GM23338 (cell line): ENCODE measurements around the gene ARL11. TPM values are rescaled to one million over a fixed set of nuclear protein-coding genes. Genes with fewer than 3 reads are reported as not detected.
"Not testable (repeated sequence)": the region's sequence is repeated elsewhere in the genome, so short reads cannot be mapped to it uniquely, and the experiment has no call there.

Source experiments
- ATAC-seq: fragments of 200-7000 bp; cut with Tn5 transposase; 3 replicates; pipeline ENCODE4 v1.9.1; 2020
- DNase-seq: peaks from one replicate; pipeline ENCODE4 v3.0.0-alpha.2; 2015; ENCODE audit warnings: low spot score
- H2AFZ ChIP-seq: fragments of 200-600 bp; sonication (generic); 2 replicates; pipeline ENCODE4 v1.8.0; 2016; ENCODE audit warnings: antibody characterized with exemption, mild to moderate bottlenecking, moderate library complexity
- H3F3A ChIP-seq: fragments of 200-600 bp; sonication (generic); replicated peaks from 2 replicates; pipeline ENCODE4 v1.8.0; 2017; ENCODE audit warnings: antibody characterized with exemption, mixed run types, low read depth
- H3K27ac ChIP-seq: fragments of 200-600 bp; sonication (generic); 2 replicates; pipeline ENCODE4 v1.6.1; 2016; ENCODE audit warnings: low read depth
- H3K27me3 ChIP-seq: fragments of 200-600 bp; sonication (generic); 2 replicates; pipeline ENCODE4 v1.8.0; 2016; ENCODE audit warnings: mild to moderate bottlenecking, mixed run types, moderate library complexity; ENCODE audit not compliant: insufficient read depth
- H3K36me3 ChIP-seq: fragments of 200-600 bp; sonication (generic); 2 replicates; pipeline ENCODE4 v1.8.0; 2016; ENCODE audit warnings: mild to moderate bottlenecking; ENCODE audit not compliant: insufficient read depth
- H3K4me1 ChIP-seq: fragments of 200-600 bp; sonication (generic); 2 replicates; pipeline ENCODE4 v1.8.0; 2016; ENCODE audit warnings: mild to moderate bottlenecking, moderate library complexity; ENCODE audit not compliant: insufficient read depth
- H3K4me2 ChIP-seq: fragments of 200-600 bp; sonication (generic); 2 replicates; pipeline ENCODE4 v1.7.1; 2017; ENCODE audit warnings: mixed run types
- H3K4me3 ChIP-seq: fragments of 200-600 bp; sonication (generic); 2 replicates; pipeline ENCODE4 v1.6.1; 2016; ENCODE audit warnings: mixed run types
- H3K79me2 ChIP-seq: fragments of 200-600 bp; sonication (generic); replicated peaks from 2 replicates; pipeline ENCODE4 v1.8.0; 2017; ENCODE audit warnings: mild to moderate bottlenecking; ENCODE audit not compliant: insufficient read depth
- H3K9me2 ChIP-seq: fragments of 200-600 bp; sonication (generic); 2 replicates; pipeline ENCODE4 v1.8.0; 2017; ENCODE audit not compliant: insufficient read depth
- H4K20me1 ChIP-seq: fragments of 200-600 bp; sonication (generic); replicated peaks from 2 replicates; pipeline ENCODE4 v1.8.0; 2017; ENCODE audit warnings: mild to moderate bottlenecking; ENCODE audit not compliant: insufficient read depth
- H3K27ac Mint-ChIP-seq: 2 replicates; pipeline ENCODE4 v1.8.0; 2020; ENCODE audit warnings: inconsistent platforms, mild to moderate bottlenecking, moderate library complexity, mixed read lengths
- H3K27me3 Mint-ChIP-seq: 3 replicates; pipeline ENCODE4 v1.8.0; 2022; ENCODE audit warnings: low read depth, mild to moderate bottlenecking, moderate library complexity, mixed read lengths, inconsistent platforms; ENCODE audit not compliant: insufficient read depth, poor library complexity
- H3K36me3 Mint-ChIP-seq: 3 replicates; pipeline ENCODE4 v1.8.0; 2021; ENCODE audit warnings: low read depth, mild to moderate bottlenecking, inconsistent platforms, moderate library complexity, mixed read lengths
- H3K4me1 Mint-ChIP-seq: 3 replicates; pipeline ENCODE4 v1.8.0; 2020; ENCODE audit warnings: mild to moderate bottlenecking, inconsistent platforms, mixed read lengths
- H3K4me3 Mint-ChIP-seq: 3 replicates; pipeline ENCODE4 v1.8.0; 2021; ENCODE audit warnings: moderate library complexity, mild to moderate bottlenecking, inconsistent platforms, mixed read lengths
- H3K9me3 Mint-ChIP-seq: 3 replicates; pipeline ENCODE4 v1.8.0; 2020; ENCODE audit warnings: moderate library complexity, mild to moderate bottlenecking, inconsistent platforms, mixed read lengths
- CREB1 ChIP-seq: fragments of 250-450 bp; sonication (Bioruptor Pico); IDR thresholded peaks from 2 replicates; pipeline ENCODE4 v1.5.0; 2020; ENCODE audit warnings: low read depth, mild to moderate bottlenecking, moderate library complexity
- EZH2 ChIP-seq: fragments of 200-600 bp; sonication (generic); IDR thresholded peaks from one replicate; pipeline ENCODE4 v1.8.0; 2017; ENCODE audit warnings: antibody characterized with exemption, mild to moderate bottlenecking, low read depth; ENCODE audit not compliant: unreplicated experiment
- JUNB ChIP-seq: IDR thresholded peaks from one replicate; pipeline ENCODE4 v1.6.1; 2016; ENCODE audit warnings: antibody characterized with exemption; ENCODE audit not compliant: unreplicated experiment
- NANOG ChIP-seq: IDR thresholded peaks from 2 replicates; pipeline ENCODE4 v1.6.1; 2016; ENCODE audit warnings: antibody characterized with exemption, borderline replicate concordance
- POLR2AphosphoS5 ChIP-seq: IDR thresholded peaks from 2 replicates; pipeline ENCODE4 v1.6.1; 2016; ENCODE audit warnings: antibody characterized with exemption, low read depth
- ZNF114 ChIP-seq: fragments of 250-450 bp; sonication (Bioruptor Pico); IDR thresholded peaks from 2 replicates; pipeline ENCODE4 v1.5.0; 2020; ENCODE audit warnings: mild to moderate bottlenecking, moderate library complexity
- ZNF331 ChIP-seq: fragments of 250-450 bp; sonication (Bioruptor Pico); IDR thresholded peaks from 2 replicates; pipeline ENCODE4 v1.5.0; 2020; ENCODE audit warnings: low read depth, mild to moderate bottlenecking, moderate library complexity
- polyA plus RNA-seq: library from polyadenylated mRNA; unstranded; fragments of >200 nt; fragmentation: Nextera tagmentation; extraction: Ambion mirVana; gene quantifications from 2 replicates; pipeline ENCODE4 v1.2.1, GENCODE V29; 2016
- total RNA-seq: library from RNA; depleted of rRNA; stranded (reverse); fragments of >200 nt; shearing (Covaris generic); gene quantifications from 2 replicates; pipeline ENCODE4 v1.2.3, GENCODE V29; 2014
- TF ChIP-seq, protein P1 (sequence below): fragments of 250-450 bp; sonication (Bioruptor Pico); IDR thresholded peaks from 2 replicates; pipeline ENCODE4 v1.5.0; 2020; ENCODE audit warnings: mild to moderate bottlenecking, moderate library complexity

Gene ARL11
- total and polyA plus RNA-seq, 2 experiments from 2014 or later: 0.32 to 0.52 TPM

DNA sequence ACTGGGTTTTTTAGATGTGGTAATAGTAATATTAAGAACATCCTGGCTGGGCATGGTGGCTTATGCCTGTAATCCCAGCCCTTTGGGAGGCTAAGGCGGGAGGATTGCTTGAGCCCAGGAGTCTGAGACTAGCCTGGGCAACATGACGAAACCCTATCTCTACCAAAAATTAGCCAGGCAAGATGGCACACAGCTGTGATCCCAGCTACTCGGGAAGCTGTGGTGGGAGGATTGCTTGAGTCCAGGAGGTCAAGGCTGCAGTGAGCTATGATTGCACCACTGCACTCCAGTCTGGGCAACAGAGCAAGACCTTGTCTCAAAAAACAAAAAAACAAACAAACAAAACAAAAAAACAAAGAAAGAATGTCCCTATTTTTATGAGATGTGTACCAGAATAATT, 37.6 kb upstream of the ARL11 start:
- not testable (repeated sequence) for ATAC-seq, DNase-seq, H2AFZ ChIP-seq, H4K20me1 ChIP-seq, H3F3A ChIP-seq, H3K27ac Mint-ChIP-seq, H3K27me3 ChIP-seq, H3K4me1 ChIP-seq, H3K9me2 ChIP-seq, H3K4me3 ChIP-seq, H3K4me3 Mint-ChIP-seq, H3K79me2 ChIP-seq, H3K36me3 ChIP-seq, H3K27me3 Mint-ChIP-seq, H3K4me2 ChIP-seq, H3K36me3 Mint-ChIP-seq, H3K27ac ChIP-seq
- H3K4me1 Mint-ChIP-seq: peaks cover 11% of the 10 kb centered on the region; the same call in 2 of the 3 replicates
- H3K9me3 Mint-ChIP-seq: peaks cover 25% of the 10 kb centered on the region

DNA sequence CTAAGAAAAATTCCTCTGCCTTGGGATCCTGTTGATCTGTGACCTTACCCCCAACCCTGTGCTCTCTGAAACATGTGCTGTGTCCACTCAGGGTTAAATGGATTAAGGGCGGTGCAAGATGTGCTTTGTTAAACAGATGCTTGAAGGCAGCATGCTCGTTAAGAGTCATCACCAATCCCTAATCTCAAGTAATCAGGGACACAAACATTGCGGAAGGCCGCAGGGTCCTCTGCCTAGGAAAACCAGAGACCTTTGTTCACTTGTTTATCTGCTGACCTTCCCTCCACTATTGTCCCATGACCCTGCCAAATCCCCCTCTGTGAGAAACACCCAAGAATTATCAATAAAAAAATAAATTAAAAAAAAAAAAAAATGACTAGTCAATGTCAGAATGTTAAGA, 34.4 kb upstream of the ARL11 start:
- H2AFZ ChIP-seq, H3K4me3 Mint-ChIP-seq, H4K20me1 ChIP-seq, H3K27me3 Mint-ChIP-seq, H3K4me1 ChIP-seq, H3K36me3 ChIP-seq, H3K79me2 ChIP-seq, H3K9me2 ChIP-seq, H3K36me3 Mint-ChIP-seq, ATAC-seq, H3K4me3 ChIP-seq, H3K27ac Mint-ChIP-seq, H3K4me1 Mint-ChIP-seq, H3F3A ChIP-seq, H3K27ac ChIP-seq, H3K4me2 ChIP-seq, DNase-seq, H3K27me3 ChIP-seq: not testable (repeated sequence)
- peaks cover 25% of the 10 kb centered on the region for H3K9me3 Mint-ChIP-seq

DNA sequence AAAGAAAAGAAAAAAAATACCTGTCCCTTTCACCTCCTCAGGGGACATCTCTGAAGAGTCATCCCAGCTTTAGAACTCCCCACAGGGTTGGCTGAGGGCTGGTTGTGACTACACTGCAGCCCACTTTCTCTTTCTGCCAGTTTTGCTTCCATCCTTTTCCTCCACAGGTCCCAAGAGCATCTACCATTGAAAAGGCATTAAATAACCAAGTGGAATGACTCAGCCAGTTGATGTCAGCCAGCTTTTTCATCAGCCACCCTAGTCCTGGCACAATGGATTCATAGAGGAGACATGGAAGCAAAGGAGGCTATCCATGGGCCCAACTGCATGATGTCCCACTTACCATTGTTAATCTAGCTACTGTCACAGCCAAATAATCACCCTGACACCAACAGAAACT, 33.7 kb upstream of the ARL11 start:
- DNase-seq (no peak), ATAC-seq (no peak)
- H3K4me1 Mint-ChIP-seq: no peaks in the 10 kb centered on the region
- no peaks in the 10 kb centered on the region for H3K9me2 ChIP-seq
- no peaks in the 10 kb centered on the region for H3K27me3 ChIP-seq
- no peaks in the 10 kb centered on the region for H3K4me1 ChIP-seq
- H3K4me2 ChIP-seq: no peak overlapping the region
- no peaks in the 10 kb centered on the region for H3K27me3 Mint-ChIP-seq
- H3K36me3 Mint-ChIP-seq: peaks cover 8% of the 10 kb centered on the region; the same call in 2 of the 3 replicates
- peaks cover 25% of the 10 kb centered on the region for H3K9me3 Mint-ChIP-seq
- no peaks in the 10 kb centered on the region for H3F3A ChIP-seq
- H3K4me3 ChIP-seq: no peak overlapping the region
- no peaks in the 10 kb centered on the region for H3K36me3 ChIP-seq
- H3K27ac ChIP-seq: no peak overlapping the region
- H3K27ac Mint-ChIP-seq: no peak overlapping the region
- no peaks in the 10 kb centered on the region for H3K79me2 ChIP-seq
- H4K20me1 ChIP-seq: no peaks in the 10 kb centered on the region
- no peak overlapping the region; the same call in 2 of the 3 replicates for H3K4me3 Mint-ChIP-seq
- H2AFZ ChIP-seq: no peak overlapping the region
- TF ChIP-seq, protein P1, sequence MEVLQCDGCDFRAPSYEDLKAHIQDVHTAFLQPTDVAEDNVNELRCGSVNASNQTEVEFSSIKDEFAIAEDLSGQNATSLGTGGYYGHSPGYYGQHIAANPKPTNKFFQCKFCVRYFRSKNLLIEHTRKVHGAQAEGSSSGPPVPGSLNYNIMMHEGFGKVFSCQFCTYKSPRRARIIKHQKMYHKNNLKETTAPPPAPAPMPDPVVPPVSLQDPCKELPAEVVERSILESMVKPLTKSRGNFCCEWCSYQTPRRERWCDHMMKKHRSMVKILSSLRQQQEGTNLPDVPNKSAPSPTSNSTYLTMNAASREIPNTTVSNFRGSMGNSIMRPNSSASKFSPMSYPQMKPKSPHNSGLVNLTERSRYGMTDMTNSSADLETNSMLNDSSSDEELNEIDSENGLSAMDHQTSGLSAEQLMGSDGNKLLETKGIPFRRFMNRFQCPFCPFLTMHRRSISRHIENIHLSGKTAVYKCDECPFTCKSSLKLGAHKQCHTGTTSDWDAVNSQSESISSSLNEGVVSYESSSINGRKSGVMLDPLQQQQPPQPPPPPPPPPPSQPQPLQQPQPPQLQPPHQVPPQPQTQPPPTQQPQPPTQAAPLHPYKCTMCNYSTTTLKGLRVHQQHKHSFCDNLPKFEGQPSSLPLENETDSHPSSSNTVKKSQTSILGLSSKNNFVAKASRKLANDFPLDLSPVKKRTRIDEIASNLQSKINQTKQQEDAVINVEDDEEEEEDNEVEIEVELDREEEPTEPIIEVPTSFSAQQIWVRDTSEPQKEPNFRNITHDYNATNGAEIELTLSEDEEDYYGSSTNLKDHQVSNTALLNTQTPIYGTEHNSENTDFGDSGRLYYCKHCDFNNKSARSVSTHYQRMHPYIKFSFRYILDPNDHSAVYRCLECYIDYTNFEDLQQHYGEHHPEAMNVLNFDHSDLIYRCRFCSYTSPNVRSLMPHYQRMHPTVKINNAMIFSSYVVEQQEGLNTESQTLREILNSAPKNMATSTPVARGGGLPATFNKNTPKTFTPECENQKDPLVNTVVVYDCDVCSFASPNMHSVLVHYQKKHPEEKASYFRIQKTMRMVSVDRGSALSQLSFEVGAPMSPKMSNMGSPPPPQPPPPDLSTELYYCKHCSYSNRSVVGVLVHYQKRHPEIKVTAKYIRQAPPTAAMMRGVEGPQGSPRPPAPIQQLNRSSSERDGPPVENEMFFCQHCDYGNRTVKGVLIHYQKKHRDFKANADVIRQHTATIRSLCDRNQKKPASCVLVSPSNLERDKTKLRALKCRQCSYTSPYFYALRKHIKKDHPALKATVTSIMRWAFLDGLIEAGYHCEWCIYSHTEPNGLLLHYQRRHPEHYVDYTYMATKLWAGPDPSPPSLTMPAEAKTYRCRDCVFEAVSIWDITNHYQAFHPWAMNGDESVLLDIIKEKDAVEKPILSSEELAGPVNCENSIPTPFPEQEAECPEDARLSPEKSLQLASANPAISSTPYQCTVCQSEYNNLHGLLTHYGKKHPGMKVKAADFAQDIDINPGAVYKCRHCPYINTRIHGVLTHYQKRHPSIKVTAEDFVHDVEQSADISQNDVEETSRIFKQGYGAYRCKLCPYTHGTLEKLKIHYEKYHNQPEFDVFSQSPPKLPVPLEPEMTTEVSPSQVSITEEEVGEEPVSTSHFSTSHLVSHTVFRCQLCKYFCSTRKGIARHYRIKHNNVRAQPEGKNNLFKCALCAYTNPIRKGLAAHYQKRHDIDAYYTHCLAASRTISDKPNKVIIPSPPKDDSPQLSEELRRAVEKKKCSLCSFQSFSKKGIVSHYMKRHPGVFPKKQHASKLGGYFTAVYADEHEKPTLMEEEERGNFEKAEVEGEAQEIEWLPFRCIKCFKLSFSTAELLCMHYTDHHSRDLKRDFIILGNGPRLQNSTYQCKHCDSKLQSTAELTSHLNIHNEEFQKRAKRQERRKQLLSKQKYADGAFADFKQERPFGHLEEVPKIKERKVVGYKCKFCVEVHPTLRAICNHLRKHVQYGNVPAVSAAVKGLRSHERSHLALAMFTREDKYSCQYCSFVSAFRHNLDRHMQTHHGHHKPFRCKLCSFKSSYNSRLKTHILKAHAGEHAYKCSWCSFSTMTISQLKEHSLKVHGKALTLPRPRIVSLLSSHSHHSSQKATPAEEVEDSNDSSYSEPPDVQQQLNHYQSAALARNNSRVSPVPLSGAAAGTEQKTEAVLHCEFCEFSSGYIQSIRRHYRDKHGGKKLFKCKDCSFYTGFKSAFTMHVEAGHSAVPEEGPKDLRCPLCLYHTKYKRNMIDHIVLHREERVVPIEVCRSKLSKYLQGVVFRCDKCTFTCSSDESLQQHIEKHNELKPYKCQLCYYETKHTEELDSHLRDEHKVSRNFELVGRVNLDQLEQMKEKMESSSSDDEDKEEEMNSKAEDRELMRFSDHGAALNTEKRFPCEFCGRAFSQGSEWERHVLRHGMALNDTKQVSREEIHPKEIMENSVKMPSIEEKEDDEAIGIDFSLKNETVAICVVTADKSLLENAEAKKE (CRISPR knock-in tag): no peak
- TF ChIP-seq CREB1: no peak
- TF ChIP-seq ZNF331 (CRISPR knock-in tag): no peak
- TF ChIP-seq JUNB: no peak
- TF ChIP-seq ZNF114: no peak
- no peak for TF ChIP-seq POLR2AphosphoS5
- no peak for TF ChIP-seq EZH2
- TF ChIP-seq NANOG: no peak
